Muscle layer of duodenum (tissue), 2 donors: ENCODE measurements around the gene HSD17B10.
"Not testable (repeated sequence)": the region's sequence is repeated elsewhere in the genome, so short reads cannot be mapped to it uniquely, and the experiment has no call there.

ENCODE experiments used
- H3K27ac ChIP-seq: one replicate; pipeline ENCODE4 v1.7.0; 2013; ENCODE audit warnings: mild to moderate bottlenecking, low read length
- H3K27me3 ChIP-seq: one replicate; pipeline ENCODE4 v1.7.0; 2013; ENCODE audit warnings: low read depth, mild to moderate bottlenecking, control low read depth, low read length
- H3K36me3 ChIP-seq, 2 donors: one replicate each; pipeline ENCODE4 v1.7.0; 2013; ENCODE audit warnings: low read length in 2 of 2, control low read depth in 1 of 2, mild to moderate bottlenecking in 1 of 2; ENCODE audit not compliant: insufficient read depth in 2 of 2, control insufficient read depth in 1 of 2
- H3K4me1 ChIP-seq, 2 donors: one replicate each; pipeline ENCODE4 v1.7.0; 2013; ENCODE audit warnings: low read length in 2 of 2, mild to moderate bottlenecking in 2 of 2, control low read depth in 1 of 2, moderate library complexity in 1 of 2; ENCODE audit not compliant: insufficient read depth in 2 of 2, control insufficient read depth in 1 of 2
- H3K4me3 ChIP-seq, 2 donors: one replicate each; pipeline ENCODE4 v1.7.0; 2013; ENCODE audit warnings: low read length in 2 of 2, low read depth in 1 of 2, mild to moderate bottlenecking in 1 of 2
- H3K9me3 ChIP-seq, 2 donors: one replicate each; pipeline ENCODE4 v1.7.0; 2013; ENCODE audit warnings: low read length in 2 of 2, control low read depth in 1 of 2, mild to moderate bottlenecking in 1 of 2; ENCODE audit not compliant: control insufficient read depth in 1 of 2
- donor health status: healthy.

The HSD17B10 gene

DNA sequence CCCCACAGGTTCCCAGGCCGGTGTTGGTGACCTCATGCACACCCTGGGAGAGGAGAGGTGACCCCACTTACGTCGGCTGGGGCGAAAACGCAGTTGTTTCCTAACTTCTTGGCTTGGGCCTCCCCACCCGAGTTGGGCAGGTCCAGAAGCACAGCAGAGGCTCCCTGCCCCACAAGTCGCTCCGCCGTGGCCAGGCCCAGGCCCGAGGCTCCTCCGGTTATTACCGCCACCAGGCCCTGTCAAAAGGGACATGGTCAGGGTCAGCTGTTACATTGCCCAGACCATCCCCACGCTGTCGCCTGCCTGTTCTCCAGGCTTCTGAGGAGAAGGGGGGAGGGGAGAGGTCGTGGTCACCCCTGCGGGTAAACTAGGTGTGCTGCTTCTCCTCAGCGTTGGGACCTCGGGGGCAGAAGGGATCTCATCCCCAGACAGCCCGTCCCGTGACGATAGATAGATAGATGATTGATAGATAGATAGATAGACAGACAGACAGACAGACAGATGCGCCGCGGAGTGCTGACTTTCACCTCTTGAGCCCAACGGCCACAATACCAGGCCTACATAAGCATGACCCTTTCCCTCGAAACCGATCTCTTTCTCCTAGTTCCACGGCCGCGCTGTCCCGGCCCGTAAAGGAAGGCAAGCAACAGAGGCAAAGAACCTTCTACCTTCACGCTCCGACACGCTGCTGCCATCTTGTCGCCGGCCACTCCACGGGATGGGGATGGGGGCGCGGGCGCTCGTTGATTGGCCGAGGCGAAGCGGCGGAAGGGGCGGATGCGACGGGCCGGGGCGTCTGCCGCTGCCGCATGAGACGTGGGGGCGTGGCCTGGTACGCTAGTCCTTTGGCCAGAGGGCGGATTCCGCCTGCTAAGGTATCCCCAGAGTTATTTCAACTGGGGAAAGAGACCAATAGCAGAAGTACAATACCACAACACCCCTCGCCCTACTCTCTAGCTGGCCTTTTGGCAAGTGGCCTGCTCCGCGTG, at the start of gene HSD17B10:
Gene HSD17B10 (minus strand): TSS at position 720 of the 989 bp plus-strand sequence. CDS start 25 bp downstream, at position 695.
- Histone ChIP-seq H3K4me1 (peaks cover 0 to 4% of the 10 kb centered on the region in 2 donors), H3K4me3 (peak within 1 kb of the TSS; percentile 74 to 81), H3K27ac (peak within 1 kb of the TSS; percentile 58), H3K9me3 (no peaks in the 10 kb centered on the region), H3K36me3 (peaks cover 4 to 26% of the 10 kb centered on the region in 2 donors), H3K27me3 (no peaks in the 10 kb centered on the region)

DNA sequence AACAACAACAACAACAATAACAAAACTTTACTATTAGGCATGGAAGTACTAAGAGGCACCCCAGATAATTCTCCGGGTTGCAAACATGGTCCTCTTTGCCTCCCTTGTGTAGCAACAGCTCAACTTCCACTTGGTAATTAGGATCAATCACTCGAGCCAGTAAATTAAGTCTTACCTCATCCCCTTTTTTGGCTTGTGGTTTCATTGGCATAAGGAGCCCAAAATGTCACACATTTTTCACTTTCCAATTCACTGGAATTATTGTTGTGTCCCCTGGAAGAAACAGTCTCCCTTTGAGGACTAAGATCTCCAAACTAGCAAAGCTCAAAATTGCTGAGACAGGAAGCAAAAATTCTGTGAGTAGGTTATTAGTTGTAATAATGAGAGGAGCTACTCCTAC, 49.2 kb upstream of the HSD17B10 start:
- Histone ChIP-seq H3K4me3 (no peak overlapping the region), H3K27me3 (no peaks in the 10 kb centered on the region), H3K36me3 (no peaks in the 10 kb centered on the region), H3K27ac (no peak overlapping the region), H3K9me3 (no peaks in the 10 kb centered on the region), H3K4me1 (no peaks in the 10 kb centered on the region)

DNA sequence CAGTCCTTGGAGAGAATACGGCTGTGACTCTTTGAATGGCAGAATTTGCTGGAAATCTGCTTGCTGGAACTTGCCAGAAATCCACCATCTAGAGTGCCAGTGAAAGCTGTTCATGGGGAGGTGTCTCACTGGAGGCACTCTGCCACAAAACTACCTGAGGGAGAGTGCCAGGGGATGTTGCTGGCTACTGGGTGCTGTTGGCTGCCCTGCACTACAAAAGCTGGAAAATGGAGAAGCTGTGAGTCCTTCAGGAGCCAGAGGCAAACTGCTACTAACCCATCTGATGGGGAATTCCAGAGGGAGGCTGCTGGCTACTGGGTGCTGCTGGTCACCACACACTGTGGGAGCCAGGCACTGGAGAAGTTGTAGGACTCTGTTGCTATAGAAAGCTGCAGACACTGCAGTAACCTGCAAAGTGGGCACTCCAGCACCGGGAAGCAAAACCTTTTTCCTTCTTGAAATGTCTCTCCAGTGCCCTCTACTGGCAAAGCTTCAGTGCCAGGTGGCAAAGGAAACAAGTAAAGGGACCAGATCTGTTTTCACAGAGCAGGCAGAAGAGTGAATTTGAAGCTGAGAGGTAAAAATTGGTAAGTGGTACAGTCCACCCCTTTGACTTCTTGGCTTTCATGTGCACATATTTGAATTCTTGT, 47.8 kb upstream of the HSD17B10 start:
- no peaks in the 10 kb centered on the region for H3K9me3 ChIP-seq
- H3K27ac ChIP-seq = no peak overlapping the region
- H3K27me3 ChIP-seq = no peaks in the 10 kb centered on the region

DNA sequence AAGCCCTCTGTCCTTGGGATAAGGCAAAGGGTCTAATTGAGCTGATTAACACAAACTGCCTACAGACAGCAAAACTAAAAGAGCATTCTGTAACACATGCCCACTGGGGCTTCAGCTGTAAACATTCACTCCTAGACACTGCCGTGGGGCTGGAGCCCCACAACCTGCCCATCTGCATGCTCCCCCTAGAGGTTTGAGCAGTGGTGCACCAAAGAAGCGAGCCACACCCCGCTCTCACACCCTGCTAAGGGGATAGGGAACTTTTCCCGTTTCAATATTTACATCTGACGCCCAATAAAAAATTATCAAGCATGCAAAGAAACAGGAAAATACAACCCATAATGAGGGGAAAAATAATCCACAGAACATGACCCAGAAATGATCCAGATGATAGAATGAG, 46.9 kb upstream of the HSD17B10 start:
- no peak overlapping the region for H3K4me3 ChIP-seq
- H3K27me3 ChIP-seq = no peaks in the 10 kb centered on the region
- no peaks in the 10 kb centered on the region for H3K36me3 ChIP-seq
- H3K9me3 ChIP-seq = no peaks in the 10 kb centered on the region
- no peak overlapping the region for H3K27ac ChIP-seq
- H3K4me1 ChIP-seq = no peaks in the 10 kb centered on the region

More for the DNA sequence above, 47.8 kb upstream of the HSD17B10 start:
- Histone ChIP-seq H3K36me3 (no peaks in the 10 kb centered on the region), H3K4me1 (no peaks in the 10 kb centered on the region), H3K4me3 (no peak overlapping the region)

DNA sequence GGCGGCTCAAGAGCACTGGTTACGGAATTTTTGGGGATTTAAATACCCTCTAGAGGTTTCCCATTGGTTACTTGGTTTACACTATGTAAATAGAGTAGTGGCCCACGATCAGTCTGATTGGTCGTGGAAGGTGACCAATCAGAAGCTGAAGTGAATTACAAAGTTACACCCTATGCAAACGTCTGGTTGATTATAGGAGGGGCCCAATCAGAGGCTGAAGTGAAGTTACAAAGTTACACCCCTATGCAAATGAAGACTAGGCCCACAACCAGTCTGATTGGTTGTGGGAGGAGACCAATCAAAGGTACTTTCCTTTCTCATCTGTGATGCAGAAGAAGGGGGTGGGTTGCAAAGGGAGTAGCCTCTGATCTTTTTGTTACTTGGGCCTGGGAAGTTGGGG, 45.1 kb upstream of the HSD17B10 start:
- H3K27me3 ChIP-seq = no peaks in the 10 kb centered on the region
- H3K27ac ChIP-seq = no peak overlapping the region
- H3K4me3 ChIP-seq = no peak overlapping the region
- H3K36me3 ChIP-seq = no peaks in the 10 kb centered on the region
- H3K9me3 ChIP-seq = no peaks in the 10 kb centered on the region
- H3K4me1 ChIP-seq = no peaks in the 10 kb centered on the region

DNA sequence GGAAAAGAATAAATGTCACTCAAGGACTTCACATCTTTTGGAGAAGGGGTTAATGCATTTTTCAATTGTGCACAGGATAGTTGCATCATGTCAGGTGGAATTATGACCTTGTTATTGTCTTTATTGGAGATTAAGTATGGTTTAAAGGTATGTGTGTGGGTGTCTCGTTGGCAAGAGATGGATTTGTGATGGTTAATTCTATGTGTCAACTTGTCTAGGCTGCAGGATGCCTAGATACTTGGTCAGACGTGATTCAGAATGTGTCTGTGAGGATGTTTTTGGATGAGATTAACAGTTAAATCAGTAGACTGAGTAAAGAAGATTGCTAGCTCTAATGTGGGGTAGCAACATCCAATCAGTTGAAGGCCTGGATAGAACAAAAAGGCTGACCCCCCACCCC, 42.2 kb upstream of the HSD17B10 start:
- Histone ChIP-seq H3K27ac (no peak overlapping the region), H3K4me3 (no peak overlapping the region), H3K27me3 (no peaks in the 10 kb centered on the region), H3K36me3 (no peaks in the 10 kb centered on the region), H3K4me1 (no peaks in the 10 kb centered on the region), H3K9me3 (no peaks in the 10 kb centered on the region)

DNA sequence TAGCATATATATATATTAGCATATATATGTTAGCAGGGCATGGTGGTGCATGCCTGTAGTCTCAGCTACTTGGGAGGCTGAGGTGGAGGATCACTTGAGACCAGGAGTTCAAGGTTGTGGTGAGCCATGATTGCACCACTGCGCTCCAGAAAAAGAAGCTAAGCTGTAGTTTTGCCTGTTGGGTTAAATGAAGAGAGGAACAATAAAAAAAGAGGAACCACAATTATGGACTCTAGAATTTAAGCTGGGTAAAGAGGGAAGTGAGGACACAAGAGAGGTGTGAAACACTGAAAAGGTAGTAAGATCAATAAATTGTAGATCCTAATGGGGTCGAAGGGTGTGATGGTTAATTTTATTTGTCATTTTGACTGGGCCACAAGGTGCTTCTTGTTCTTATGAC, 40.5 kb upstream of the HSD17B10 start:
- H3K36me3 ChIP-seq = no peaks in the 10 kb centered on the region
- no peaks in the 10 kb centered on the region for H3K4me1 ChIP-seq
- H3K27me3 ChIP-seq = no peaks in the 10 kb centered on the region
- no peaks in the 10 kb centered on the region for H3K9me3 ChIP-seq
- no peak overlapping the region for H3K27ac ChIP-seq
- H3K4me3 ChIP-seq = no peak overlapping the region

DNA sequence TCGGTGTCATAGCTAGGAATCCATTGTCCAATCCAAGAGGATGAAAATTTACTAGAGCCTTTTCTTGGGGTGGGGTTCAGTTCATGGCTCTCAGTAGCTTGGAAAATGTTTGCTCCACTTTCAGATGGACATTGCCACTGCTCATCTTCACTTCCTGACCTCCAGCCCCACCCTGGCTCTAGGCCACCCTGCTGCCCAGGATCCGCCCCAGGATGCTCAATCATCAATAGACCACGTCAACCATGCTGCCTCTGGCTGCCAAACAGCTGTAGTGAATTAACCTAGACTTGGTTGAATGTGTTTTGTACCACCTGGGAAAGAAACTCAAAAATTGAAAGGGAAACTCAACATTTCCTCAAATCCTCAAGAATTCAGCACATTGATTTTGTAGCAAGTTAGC, 37.2 kb upstream of the HSD17B10 start:
- Histone ChIP-seq H3K36me3 (no peaks in the 10 kb centered on the region), H3K4me1 (no peaks in the 10 kb centered on the region), H3K27ac (no peak overlapping the region), H3K4me3 (no peak overlapping the region), H3K9me3 (no peaks in the 10 kb centered on the region), H3K27me3 (no peaks in the 10 kb centered on the region)

DNA sequence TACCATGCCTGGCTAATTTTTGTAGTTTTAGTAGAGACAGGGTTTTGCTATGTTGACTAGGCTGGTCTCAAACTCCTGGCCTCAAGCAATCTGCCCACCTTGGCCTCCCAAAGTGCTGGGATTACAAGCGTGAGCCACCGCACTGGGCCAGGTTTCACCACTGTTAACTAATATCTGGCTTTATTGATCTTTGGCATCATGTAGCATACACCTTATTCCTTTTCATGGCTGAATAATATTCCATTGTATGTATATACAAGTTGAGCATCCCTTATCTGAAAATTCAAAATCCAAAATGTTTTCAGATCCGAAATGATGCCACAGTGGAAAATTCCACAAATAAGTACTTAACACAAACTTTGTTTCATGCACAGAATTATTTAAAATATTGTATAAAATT, 34.5 kb upstream of the HSD17B10 start:
- not testable (repeated sequence) for H3K27me3 ChIP-seq, H3K36me3 ChIP-seq, H3K4me3 ChIP-seq, H3K4me1 ChIP-seq, H3K9me3 ChIP-seq, H3K27ac ChIP-seq

DNA sequence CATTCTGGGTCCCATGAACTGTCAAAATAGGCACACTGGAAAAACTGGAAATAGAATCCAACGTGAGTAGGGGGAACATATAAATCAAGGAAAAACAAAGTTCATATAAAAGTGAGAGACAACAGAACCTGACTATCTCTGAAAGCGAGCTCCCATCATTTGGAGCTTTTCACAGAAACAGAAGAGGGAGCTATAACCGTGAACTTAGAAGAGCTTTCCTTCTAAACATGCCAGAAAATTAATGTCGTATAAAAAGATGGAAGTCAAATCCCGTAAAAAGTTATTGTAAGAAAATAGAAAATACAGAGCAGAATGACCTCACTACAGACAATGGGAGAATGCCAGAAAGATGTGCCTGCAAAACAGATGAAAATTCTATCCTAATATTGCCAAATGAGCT, 23.9 kb upstream of the HSD17B10 start:
- H3K4me1 ChIP-seq = no peaks in the 10 kb centered on the region
- H3K36me3 ChIP-seq = no peaks in the 10 kb centered on the region
- H3K4me3 ChIP-seq = no peak overlapping the region
- H3K27me3 ChIP-seq = no peaks in the 10 kb centered on the region
- no peak overlapping the region for H3K27ac ChIP-seq
- H3K9me3 ChIP-seq = no peaks in the 10 kb centered on the region

DNA sequence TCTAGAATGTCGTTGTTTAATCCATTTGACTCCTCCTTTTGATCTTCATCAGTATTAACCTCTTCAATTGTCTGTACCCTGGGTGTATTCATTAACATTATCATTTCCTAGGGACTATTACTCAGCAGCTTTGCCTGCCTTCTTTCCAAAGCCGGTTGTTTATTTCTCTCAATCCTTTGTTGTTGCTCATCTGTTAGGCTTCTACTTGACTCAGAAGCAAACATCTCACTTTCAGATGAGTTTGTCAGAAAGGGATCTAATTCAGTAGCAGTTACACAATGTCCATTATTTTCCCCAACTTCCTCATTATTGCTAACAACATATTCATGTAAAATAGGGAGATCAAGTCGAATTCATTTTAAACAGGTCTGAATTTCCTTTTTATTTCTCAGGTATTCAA, 22.1 kb upstream of the HSD17B10 start:
- H3K27ac ChIP-seq = no peak overlapping the region
- H3K27me3 ChIP-seq = no peaks in the 10 kb centered on the region
- no peak overlapping the region for H3K4me3 ChIP-seq
- no peaks in the 10 kb centered on the region for H3K9me3 ChIP-seq
- no peaks in the 10 kb centered on the region for H3K36me3 ChIP-seq
- H3K4me1 ChIP-seq = no peaks in the 10 kb centered on the region
